GM19351 (cell line): Measurements from ENCODE around the gene TAC3.
"Not testable (repeated sequence)": the region's sequence is repeated elsewhere in the genome, so short reads cannot be mapped to it uniquely, and the experiment has no call there.

Source experiments
- ATAC-seq: cut with Tn5 transposase; IDR thresholded peaks from one replicate; pipeline ENCODE4 v1.9.1; 2021; ENCODE audit warnings: mild to moderate bottlenecking, moderate library complexity; ENCODE audit not compliant: unreplicated experiment

TAC3 gene

DNA sequence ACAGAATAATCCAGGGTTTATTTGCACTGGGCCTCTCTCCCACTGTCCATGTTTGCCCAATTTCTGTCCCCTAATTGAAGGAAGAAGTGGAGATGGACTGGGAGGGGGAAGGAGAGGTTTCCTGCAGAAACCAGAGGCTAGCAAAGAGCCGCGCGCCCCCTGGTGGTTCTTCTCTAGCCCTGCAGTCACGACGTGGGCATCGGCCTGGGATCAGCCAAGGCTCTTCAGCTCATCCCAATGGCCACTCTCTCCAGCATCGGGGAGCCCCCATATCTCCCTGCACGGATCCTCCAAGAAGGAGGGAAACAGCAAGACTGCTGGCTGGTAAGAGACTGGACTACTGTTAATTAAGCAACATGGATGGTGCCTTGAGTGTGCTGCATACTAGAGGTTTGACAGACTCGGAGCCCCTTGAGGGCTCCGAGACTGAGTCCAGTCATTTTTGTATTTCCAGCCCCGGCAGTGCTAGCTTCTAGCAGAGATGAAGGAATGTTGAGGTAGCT, 28.7 kb downstream of the TAC3 start:
- ATAC-seq = peak; percentile 48

DNA sequence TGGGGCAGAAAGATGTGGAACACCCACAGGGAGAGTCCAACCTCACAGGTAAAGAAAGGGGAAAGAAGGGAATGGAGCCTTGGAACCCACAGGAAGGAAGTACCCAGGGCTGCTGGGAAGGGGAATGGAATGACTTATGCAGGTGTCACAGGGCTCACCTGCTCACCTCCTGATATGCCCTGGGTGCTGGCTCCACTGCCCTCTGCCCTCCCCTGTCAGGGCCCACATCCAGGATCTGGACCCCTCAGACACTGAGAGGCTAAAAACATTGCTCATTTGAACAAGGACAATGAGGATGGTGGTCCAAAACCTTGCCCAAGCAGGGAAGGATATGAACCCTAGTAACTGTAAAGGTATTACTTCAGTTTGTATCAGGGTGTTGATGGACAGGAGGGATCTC, 29.3 kb downstream of the TAC3 start:
- ATAC-seq = no peak

DNA sequence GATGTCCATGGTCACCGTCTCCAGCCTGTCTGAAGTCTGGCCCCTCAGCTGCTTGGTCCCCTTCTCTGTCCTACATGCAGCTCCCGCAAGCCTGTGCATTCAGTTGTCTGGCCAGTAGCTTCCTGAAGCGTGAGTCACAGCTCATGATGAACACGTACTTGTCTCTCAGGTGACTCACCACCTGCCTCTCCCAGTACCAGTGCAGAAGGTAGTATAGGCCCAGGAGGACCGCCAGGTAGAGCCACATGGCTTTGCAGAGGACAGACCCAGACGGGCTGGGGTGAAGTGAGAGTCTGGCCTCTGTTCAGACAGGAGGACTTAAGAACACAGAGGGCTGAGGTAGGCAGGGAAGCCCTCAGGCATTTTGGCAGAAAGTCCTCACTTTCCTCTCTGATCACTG, 30.6 kb downstream of the TAC3 start:
- ATAC-seq = not testable (repeated sequence)

DNA sequence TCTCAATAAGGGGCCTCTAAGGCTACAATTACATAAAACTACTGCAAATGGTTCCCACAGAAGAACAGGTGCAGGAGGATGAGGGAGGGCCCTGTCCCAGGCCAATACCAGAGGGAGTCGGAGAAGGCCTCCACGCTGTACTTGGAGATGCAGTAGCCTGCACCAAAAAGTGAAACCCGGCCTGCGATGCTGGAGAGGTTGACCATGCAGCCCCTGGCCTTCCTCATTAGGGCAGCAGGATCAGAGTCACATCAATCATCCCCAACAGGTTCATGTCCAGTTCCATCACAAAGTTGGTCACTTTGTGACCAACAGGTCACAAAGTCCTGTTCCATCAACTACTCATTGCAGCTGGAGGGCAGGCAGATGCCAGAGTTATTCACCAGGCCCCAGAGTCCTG, 32.9 kb downstream of the TAC3 start:
- no peak for ATAC-seq

DNA sequence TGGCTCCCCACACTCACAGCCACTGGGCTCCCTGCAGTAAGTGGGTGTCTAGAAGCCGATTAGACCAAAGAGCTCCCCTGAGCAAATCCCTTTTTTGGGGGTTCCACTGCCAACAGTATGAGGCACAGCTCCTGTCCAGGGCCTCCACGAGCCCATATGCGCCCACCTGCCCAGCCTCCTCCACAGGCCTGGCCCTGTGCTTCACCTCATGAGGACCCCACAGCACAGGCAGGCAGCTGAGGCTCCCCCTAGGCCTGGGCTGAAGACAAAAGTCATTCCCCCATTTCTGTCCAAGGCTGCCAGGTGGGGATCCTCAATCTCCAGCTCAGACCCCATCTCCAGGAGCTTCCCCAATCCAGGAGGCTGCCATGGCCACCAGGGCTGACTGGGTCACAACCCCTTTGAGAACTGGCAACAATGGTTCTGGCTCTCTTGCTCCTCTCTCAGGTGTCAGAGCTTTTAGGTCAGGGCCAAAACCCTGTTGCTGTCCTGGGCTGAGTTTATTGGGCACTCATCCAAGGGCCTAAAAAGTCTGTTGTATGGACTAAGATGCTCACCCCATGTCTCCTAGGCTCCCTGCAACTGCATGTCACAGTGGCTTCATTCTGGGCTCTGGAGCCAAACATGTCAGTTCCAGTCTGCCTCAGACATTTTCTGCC, 33.6 kb downstream of the TAC3 start:
- not testable (repeated sequence) for ATAC-seq

DNA sequence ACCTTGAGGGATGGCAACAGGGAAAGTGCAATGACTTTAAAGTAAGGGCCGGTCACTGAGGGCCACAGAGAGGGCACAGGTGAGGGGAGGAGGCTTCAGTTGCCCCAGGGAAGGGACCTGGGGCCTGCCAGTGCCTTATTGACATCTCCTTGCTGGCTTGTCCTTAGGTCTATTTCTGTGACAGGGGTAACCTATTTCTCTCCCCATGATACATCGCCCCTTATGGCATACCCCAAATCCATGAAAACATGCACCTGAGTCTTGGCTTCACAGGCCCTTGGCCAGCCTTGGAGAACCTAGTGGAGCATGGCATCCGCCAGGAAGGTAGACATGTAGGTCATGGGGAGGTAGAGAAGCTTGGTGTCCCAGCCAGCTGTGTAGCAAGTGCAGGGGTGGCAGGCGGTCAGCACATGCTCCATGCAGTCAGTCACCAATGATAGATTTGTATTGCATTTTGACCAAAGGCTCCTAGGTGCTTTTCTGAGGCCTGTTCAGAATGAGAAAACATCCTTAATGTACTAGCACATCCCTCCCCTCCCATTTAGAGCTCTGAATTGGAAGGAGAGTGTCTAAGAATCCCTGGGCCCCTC, 35.3 kb downstream of the TAC3 start:
- ATAC-seq = no peak

DNA sequence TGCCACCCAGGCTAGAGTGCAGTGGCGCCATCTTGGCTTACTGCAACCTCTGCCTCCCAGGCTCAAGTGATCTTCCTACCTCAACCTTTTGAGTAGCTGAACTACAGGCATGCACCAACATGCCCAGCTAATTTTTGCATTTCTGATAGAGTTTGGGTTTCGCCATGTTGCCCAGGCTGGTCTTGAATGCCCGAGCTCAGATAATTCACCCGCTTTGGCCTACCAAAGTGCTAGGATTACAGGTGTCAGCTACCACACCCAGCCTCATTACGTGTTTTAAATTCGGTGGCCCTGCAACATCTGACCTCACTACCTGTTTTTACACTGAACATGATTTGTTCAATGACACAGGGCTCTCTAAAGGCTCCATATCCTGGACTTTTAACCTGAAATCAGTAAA, 36.1 kb downstream of the TAC3 start:
- ATAC-seq = no peak

DNA sequence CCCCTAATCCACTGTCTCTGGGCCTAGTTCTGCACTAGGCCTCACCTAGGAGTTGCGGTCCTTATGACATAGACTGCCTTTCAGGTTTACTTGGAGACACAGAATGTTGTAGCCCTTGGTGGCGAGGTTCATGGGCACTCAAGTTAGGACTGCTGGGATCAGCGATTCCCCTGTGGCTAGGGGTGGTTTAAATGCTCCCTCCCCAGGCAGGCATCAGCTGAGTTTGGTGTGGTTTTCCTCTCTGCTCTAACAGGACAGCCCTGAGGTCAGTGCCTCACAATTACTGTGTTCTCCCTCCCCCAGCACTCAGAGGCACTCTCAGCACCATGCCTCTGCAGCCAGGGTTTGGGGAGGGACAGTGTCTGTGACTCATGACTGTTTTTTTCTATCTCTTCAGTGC, 36.7 kb downstream of the TAC3 start:
- ATAC-seq = no peak

DNA sequence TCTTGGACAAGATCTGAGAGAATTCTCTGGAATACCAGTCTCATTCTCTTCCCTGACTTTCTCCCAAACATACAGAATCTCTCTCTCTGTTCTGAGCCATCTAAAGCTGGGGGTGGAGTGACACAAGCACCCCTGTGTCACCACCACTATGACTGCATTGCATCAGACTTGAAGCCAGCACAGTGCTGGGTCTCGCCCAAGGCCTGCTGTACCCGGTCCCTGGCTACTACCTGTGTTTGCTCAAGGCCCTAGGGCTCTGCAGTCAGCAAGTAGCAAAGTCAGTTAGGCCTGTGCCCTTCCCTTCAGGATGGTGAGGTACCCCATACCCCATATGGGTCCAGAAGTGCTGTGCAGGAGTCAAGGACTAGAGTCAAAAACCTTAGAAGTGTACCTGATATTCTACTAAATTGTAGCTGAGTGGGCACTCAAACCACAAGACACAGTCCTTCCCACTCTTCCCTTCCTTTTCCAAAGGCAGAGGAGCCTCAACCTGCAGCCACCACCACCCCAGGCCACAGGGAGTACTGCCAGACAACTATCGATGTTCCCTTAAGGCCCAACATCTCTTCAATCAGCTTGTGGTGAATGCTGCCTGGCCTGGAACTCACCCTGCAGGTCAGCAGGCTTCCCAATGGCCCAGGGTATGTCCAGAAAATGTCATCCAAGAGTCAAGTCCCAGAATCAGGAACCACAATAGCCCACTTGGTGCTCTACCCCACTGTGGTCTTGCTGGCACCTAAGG, 37.8 kb downstream of the TAC3 start:
- no peak for ATAC-seq

DNA sequence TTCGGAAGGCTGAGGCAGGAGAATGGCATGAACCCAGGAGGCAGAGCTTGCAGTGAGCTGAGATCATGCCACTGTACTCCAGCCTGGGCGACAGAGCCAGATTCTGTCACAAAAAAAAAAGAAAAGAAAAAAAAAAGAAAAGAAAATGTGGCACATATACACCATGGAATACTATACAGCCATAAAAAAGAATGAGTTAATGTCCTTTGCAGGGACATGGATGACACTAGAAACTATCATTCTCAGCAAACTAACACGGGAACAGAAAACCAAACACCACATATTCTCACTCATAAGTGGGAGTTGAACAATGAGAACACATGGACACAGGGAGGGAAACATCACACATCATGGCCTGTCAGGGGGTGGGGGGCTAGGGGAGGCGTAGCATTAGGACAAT, 39.0 kb downstream of the TAC3 start:
- not testable (repeated sequence) for ATAC-seq

DNA sequence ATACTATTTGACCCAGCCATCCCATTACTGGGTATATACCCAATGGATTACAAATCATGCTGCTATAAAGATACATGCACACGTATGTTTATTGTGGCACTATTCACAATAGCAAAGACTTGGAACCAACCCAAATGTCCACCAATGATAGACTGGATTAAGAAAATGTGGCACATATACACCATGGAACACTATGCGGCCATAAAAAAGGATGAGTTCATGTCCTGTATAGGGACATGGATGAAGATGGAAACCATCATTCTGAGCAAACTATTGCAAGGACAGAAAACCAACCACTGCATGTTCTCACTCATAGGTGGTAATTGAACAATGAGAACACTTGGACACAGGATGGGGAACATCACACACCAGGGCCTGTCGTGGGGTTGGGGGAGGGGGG, 42.1 kb downstream of the TAC3 start:
- not testable (repeated sequence) for ATAC-seq

DNA sequence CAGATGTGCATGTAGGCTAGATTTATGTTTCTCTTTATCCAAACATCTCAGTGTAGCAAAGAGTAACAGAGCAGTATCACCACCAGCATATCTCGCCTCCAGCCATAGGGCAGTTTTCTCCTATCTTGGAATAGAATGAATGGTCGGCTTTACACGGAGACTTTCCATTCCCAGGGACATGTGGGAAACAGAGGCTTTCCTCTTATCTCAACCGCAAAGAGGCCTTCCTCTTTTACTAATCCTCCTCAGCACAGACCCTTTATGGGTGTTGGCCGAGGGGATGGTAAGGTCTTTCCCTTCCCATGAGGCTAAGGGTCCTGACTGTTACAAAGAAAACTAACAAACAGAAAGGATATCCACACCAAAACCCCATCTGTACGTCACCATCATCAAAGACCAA, 47.4 kb downstream of the TAC3 start:
- not testable (repeated sequence) for ATAC-seq

DNA sequence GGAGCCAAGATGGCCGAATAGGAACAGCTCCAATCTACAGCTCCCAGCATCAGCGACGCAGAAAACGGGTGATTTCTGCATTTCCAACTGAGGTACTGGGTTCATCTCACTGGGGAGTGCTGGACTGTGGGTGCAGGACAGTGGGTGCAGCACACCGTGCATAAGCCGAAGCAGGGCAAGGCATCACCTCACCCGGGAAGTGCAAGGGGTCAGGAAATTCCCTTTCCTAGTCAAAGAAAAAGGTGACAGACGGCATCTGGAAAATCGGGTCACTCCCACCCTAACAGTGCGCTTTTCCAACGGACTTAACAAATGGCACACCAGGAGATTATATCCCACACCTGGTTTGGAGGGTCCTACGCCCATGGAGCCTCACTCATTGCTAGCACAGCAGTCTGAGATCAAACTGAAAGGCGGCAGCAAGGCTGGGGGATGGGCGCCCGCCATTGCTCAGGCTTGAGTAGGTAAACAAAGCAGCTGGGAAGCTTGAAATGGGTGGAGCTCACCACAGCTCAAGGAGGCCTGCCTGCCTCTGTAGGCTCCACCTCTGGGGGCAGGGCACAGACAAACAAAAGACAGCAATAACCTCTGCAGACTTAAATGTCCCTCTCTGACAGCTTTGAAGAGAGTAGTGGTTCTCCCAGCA, 50.2 kb downstream of the TAC3 start:
- not testable (repeated sequence) for ATAC-seq

DNA sequence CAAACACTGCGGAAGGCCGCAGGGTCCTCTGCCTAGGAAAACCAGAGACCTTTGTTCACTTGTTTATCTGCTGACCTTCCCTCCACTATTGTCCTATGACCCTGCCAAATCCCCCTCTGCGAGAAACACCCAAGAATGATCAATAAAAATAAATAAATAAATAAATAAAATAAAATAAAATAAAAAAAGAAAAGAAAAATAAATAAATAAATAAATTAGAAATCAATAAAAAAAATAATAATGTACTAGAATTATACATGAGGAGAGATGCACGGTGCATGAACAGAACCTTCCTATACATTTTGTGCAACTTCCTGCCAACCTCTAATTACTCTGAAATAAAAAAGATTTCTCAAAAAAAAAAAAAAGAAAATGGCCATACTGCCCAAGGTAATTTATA, 51.2 kb downstream of the TAC3 start:
- ATAC-seq = not testable (repeated sequence)

DNA sequence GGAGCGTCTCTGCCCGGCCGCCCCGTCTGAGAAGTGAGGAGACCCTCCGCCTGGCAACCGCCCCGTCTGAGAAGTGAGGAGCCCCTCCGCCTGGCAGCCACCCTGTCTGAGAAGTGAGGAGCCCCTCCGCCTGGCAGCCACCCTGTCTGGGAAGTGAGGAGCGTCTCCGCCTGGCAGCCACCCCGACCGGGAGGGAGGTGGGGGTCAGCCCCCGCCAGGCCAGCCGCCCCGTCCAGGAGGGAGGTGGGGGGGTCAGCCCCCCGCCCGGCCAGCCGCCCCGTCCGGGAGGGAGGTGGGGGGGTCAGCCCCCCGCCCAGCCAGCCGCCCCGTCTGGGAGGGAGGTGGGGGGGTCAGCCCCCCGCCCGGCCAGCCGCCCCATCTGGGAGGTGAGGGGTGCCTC, 52.8 kb downstream of the TAC3 start:
- ATAC-seq = not testable (repeated sequence)

DNA sequence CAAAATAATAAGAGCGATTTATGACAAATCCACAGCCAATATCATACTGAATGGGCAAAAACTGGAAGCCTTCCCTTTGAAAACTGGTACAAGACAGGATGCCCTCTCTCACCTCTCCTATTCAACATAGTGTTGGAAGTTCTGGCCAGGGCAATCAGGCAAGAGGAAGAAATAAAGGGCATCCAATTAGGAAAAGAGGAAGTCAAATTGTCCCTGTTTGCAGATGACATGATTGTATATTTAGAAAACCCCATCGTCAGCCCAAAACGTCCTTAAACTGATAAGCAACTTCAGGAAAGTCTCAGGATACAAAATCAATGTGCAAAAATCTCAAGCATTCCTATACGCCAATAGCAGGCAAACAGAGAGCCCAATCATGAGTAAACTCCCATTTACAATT, 54.1 kb downstream of the TAC3 start:
- not testable (repeated sequence) for ATAC-seq
